Activated T-helper 2 cell treated with anti-CD3 and anti-CD28 coated beads, Interferon-gamma antibody, Interleukin-2, Interleukin-4, amounts not matched to agents 10 μg/mL and 5 μg/mL and 100 μg/mL, durations not matched to agents 14 hours and 24 hours and 36 hours (primary cell): ENCODE data around the gene EHD4. TPM values are rescaled to one million over a fixed set of nuclear protein-coding genes. Genes with fewer than 3 reads are reported as not detected.
A peak's percentile ranks its signal among the peaks of the same experiment; 100 is the strongest.

Experiments used
- DNase-seq: peaks from one replicate; pipeline ENCODE4 v3.0.0; 2021; ENCODE audit warnings: low spot score
- H3K27ac Mint-ChIP-seq: one replicate; pipeline ENCODE4 v1.8.0; 2021; ENCODE audit warnings: mixed read lengths
- H3K27me3 Mint-ChIP-seq: one replicate; pipeline ENCODE4 v1.8.0; 2021; ENCODE audit warnings: low read depth, mixed read lengths
- H3K36me3 Mint-ChIP-seq: one replicate; pipeline ENCODE4 v1.8.0; 2021; ENCODE audit warnings: low read depth, mixed read lengths
- H3K4me1 Mint-ChIP-seq: one replicate; pipeline ENCODE4 v1.8.0; 2021; ENCODE audit warnings: low read depth, mixed read lengths
- H3K4me3 Mint-ChIP-seq: one replicate; pipeline ENCODE4 v1.8.0; 2021; ENCODE audit warnings: low read depth, mild to moderate bottlenecking, moderate library complexity, mixed read lengths
- H3K9me3 Mint-ChIP-seq: one replicate; pipeline ENCODE4 v1.8.0; 2021; ENCODE audit warnings: mixed read lengths
- intact Hi-C: fragments of 100-400 bp; cut with micrococcal nuclease; formaldehyde crosslinking; loops from one replicate; pipeline ENCODE4 v1.15.1; 2023
- total RNA-seq: library from RNA; stranded (reverse); gene quantifications from 2 replicates; pipeline ENCODE4 v1.2.3, GENCODE V29; 2022

The EHD4 gene
- total RNA-seq, 1 donor from 2014 or later, result 22.3 TPM

DNA sequence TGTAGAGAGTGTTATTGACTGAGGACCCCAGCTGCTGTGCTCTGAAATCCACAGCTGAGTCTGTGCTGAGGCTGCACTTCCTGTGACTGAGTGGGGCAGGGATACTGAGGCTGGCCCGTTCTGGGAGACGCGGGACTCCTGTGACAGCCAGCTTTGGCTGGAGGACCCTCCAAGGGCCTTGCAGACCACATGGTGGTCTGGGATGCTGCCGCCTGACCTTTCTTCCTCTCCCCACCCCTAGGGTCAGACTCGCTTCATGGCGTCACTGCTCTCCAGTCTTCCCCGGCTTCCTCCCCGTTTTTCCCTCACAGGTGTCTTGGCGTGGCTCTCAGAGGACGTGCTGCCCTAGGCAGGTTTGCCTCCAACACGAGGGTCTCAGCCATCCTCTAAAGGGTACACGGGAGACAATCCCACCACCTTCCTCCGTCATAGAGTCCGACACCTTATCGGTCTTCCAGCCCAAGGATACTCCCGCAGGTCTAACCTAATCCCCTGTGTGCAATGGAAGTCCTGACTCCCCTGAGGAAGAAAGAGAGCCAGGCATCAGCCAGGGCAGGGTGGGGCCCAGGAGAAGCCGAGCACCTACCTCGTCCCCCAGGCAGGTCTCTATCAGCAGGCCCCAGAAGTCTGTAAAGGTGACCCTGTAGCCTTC lies 19.9 kb upstream of the EHD4 start:
- Mint-ChIP-seq H3K27me3 (no peaks in the 10 kb centered on the region), H3K27ac (no peak overlapping the region), H3K4me1 (no peaks in the 10 kb centered on the region), H3K9me3 (no peaks in the 10 kb centered on the region), H3K36me3 (no peaks in the 10 kb centered on the region), H3K4me3 (no peak overlapping the region)
- intact Hi-C loops, result no loop called here
- no peak for DNase-seq

GRCh38 chr15:41990691-41991090 lies 18.3 kb upstream of the EHD4 start:
- no peaks in the 10 kb centered on the region for H3K27me3 Mint-ChIP-seq
- no peaks in the 10 kb centered on the region for H3K36me3 Mint-ChIP-seq
- H3K4me3 Mint-ChIP-seq, result no peak overlapping the region
- intact Hi-C loops, result no loop called here
- no peaks in the 10 kb centered on the region for H3K4me1 Mint-ChIP-seq
- no peaks in the 10 kb centered on the region for H3K9me3 Mint-ChIP-seq
- no peak overlapping the region for H3K27ac Mint-ChIP-seq
- DNase-seq, result no peak

DNA sequence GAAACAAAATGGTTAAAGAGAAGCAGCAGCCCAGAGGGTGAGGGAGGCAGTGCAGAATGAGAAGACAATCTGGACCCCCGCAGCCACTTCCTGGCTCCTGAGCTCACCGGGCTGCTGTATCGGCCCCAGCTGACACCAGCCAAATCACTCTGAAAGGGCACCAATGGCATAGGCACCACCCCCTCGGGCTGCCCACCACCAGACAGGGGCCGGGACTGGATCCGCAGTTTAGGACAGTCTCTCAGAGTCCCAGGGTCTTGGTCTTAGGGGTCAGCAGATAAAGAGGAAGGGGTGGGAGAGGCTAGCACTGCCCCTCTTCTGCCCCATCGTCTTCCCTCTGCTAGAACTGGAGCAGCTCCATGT lies 17.9 kb upstream of the EHD4 start:
- no peak for DNase-seq
- intact Hi-C loops, result no loop called here
- Mint-ChIP-seq H3K27ac (no peak overlapping the region), H3K4me1 (no peaks in the 10 kb centered on the region), H3K4me3 (no peak overlapping the region), H3K36me3 (no peaks in the 10 kb centered on the region), H3K9me3 (no peaks in the 10 kb centered on the region), H3K27me3 (no peaks in the 10 kb centered on the region)

DNA sequence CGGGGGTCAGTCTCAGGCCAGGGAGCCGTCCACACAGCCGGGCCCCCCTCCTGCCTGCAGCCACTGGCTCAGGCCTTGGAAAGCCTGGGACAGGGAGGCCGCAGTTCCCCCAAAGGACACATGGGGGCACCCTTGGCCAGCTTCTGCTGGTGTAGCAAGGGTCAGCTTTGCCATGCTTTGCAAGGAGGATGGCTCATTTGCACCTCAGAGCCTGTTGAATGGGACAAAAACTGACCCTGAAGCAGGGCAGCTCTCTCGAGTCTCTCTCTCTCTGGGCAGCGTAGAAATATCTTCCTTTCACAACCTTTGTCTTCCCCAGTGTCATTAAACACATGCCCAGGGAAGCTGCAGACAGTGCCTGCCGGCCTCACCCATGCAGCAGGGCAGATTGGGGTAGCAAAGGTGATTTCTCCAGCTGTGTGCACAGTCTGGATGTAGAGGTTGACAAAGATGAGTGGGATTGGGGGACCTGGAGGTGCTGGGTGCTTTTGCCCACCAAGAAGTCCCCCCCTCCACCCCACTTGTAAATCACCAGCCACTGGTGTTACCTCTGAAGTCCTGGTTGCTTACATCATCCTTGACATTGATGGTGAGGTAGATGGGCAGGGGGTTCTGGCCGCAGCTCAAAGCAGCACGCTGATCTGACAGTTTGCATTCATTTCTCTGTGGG lies 17.4 kb upstream of the EHD4 start:
- intact Hi-C loops, result loop anchor here (1.0 kb wide), 3 partner anchors 70 to 145 kb away; no protein-coding TSS in a partner anchor
- no peaks in the 10 kb centered on the region for H3K36me3 Mint-ChIP-seq
- H3K27ac Mint-ChIP-seq, result no peak overlapping the region
- H3K9me3 Mint-ChIP-seq, result no peaks in the 10 kb centered on the region
- H3K27me3 Mint-ChIP-seq, result no peaks in the 10 kb centered on the region
- H3K4me3 Mint-ChIP-seq, result no peak overlapping the region
- DNase-seq, result peak; percentile 69
- H3K4me1 Mint-ChIP-seq, result no peaks in the 10 kb centered on the region

DNA sequence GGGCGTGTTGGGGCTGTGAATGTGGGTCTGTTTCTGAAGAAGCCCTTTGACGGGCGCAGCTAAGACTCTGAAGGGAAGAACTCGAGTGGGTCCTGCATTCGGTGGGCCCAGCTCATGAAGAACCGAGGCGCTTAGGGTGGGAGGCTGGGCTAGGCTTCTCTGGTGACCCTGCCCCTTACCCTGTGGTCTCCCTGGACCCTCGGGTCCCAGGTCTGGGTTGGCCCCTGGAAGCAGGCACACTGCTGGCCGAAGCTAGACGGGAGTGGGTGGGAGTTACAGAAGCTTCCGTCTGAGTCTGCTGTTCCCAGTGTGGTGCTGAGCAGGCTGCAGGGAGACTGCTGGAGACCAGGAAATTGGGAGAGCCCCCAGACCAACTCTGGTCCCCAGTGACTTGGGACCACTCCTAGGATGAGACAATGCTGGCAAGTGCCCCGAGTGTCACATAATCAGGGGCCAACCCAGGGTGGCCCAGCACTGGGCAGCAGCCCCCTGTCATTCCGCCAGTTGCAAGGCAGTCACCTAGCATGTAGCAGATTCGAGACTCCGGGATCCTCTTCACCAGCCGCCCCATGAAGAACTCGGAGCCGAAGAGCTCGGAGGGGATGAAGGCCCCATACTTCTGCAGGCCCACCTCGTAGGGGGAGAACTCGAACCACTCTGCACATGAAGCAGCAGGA lies 16.7 kb upstream of the EHD4 start:
- H3K27me3 Mint-ChIP-seq, result no peaks in the 10 kb centered on the region
- no peak overlapping the region for H3K27ac Mint-ChIP-seq
- DNase-seq, result no peak
- no peaks in the 10 kb centered on the region for H3K9me3 Mint-ChIP-seq
- intact Hi-C loops, result loop anchor here (1.0 kb wide), 3 partner anchors 70 to 145 kb away; no protein-coding TSS in a partner anchor
- H3K36me3 Mint-ChIP-seq, result no peaks in the 10 kb centered on the region
- H3K4me1 Mint-ChIP-seq, result no peaks in the 10 kb centered on the region
- no peak overlapping the region for H3K4me3 Mint-ChIP-seq

DNA sequence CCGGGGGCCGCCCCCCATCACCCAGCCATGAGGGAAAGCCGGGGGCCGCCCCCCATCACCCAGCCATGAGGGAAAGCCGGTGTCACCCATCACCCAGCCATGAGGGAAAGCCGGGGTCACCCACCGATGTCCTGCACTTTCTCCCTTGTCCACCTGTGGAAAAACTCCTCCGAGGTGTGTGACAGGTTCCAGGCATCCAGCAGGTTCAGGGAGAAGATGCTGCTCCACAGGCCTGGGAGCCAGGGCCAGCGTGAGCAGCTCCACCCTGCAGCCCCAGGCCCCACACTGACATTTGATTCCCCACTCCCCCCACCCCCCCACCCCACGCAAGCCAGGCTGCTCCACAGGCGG lies 15.5 kb upstream of the EHD4 start:
- no peaks in the 10 kb centered on the region for H3K4me1 Mint-ChIP-seq
- H3K27me3 Mint-ChIP-seq, result no peaks in the 10 kb centered on the region
- H3K9me3 Mint-ChIP-seq, result no peaks in the 10 kb centered on the region
- H3K36me3 Mint-ChIP-seq, result no peaks in the 10 kb centered on the region
- H3K27ac Mint-ChIP-seq, result no peak overlapping the region
- DNase-seq, result no peak
- intact Hi-C loops, result no loop called here
- no peak overlapping the region for H3K4me3 Mint-ChIP-seq

DNA sequence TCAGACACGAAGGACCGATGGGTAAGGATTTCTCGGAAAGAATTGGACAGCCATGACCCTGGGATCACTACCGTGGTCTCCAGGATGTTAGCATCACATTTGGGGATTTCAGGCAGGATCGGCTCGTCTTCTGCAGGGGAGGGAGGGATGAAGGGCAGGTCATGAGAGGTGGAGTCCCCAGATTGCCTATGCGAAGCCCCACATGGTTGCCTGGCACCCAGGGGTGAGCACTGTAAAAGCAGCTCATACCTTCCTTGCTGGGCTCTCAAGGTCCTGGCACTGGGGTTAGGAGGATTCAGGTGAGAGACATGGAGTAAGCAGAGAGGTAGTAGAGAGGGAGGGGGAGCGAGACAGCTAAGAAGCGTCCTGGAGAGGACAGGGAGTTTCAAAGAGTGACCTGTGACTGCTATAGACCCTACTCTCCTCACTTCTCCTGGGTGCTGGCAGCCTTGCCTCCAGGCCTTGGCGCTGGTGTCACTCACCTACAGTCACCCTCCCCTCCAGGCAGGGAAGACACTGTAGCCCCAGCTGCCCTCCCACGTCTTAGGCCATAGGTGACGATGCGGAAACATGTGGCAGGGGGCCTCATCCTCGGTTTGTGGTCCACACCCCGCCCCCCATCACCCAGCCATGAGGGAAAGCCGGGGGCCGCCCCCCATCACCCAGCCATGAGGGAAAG lies 15.0 kb upstream of the EHD4 start:
- DNase-seq, result no peak
- intact Hi-C loops, result no loop called here
- no peaks in the 10 kb centered on the region for H3K4me1 Mint-ChIP-seq
- no peaks in the 10 kb centered on the region for H3K36me3 Mint-ChIP-seq
- no peak overlapping the region for H3K4me3 Mint-ChIP-seq
- no peak overlapping the region for H3K27ac Mint-ChIP-seq
- no peaks in the 10 kb centered on the region for H3K9me3 Mint-ChIP-seq
- no peaks in the 10 kb centered on the region for H3K27me3 Mint-ChIP-seq

DNA sequence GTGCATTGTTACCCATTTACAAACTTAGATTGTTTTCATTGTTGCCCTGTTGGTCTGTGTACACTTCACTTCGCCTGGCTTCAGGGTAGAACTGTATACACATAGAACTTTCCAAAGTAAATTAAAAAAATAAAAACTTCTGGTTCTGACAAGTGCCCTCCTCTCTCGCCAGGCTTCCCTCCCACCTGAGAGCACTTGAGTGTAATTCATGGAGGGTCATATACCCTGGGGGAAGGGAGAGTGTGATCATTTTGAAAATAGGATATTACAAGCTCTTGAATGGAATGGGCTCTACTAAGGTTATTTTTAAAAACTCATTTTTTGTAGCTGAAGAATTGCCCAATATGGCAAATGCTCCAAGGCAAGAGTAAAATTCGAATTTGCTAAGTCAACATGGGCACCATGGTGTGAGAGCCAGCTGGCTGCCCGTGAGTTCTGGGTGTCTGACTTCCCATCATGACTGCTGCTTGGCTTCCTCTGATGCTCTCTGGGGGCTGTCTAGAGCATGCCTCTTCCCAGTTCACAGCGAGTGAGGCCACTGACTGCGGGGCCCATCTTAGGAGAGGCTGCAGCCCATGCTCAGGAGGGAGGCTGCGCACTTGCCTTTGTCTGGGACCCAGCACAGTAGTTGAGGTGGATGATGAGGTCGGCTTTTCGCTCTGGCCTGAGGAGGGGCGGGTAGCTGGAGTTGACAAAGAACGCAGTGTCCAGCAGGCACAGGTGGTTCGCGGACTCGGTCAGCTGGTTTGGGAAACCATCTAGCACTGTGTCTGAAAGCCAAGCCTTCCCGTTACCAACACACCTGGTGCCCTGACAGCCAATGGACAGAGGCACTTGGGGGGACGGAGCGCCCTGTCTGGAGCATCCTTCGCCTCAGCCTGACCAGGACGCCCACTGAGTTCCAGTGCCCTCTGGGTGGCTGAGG lies 13.1 kb upstream of the EHD4 start:
- DNase-seq, result no peak
- intact Hi-C loops, result no loop called here
- H3K4me3 Mint-ChIP-seq, result no peak overlapping the region
- no peaks in the 10 kb centered on the region for H3K9me3 Mint-ChIP-seq
- H3K4me1 Mint-ChIP-seq, result peaks cover 10% of the 10 kb centered on the region
- H3K36me3 Mint-ChIP-seq, result no peaks in the 10 kb centered on the region
- H3K27me3 Mint-ChIP-seq, result no peaks in the 10 kb centered on the region
- no peak overlapping the region for H3K27ac Mint-ChIP-seq

DNA sequence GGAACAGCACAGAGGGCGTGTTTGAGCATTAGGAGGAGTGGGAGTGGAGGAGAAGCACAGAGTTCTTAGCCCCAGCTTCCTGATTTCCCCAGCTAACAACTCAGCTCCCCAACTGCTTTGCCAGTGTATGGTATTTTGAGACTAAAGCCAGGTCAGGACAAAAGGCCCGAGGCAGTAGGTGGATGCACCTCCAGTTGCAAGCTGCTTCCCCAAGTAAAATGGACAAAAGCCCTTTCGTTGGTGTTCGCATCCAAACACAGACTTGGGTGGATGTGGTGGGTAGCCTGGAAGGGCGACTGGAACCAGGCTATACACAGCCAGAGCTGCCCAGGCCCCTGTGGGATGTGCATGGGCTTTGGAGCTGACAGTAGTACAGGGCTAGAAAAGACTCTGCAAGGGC lies 12.3 kb upstream of the EHD4 start:
- H3K4me1 Mint-ChIP-seq, result peaks cover 11% of the 10 kb centered on the region
- no peak overlapping the region for H3K27ac Mint-ChIP-seq
- no peak for DNase-seq
- H3K27me3 Mint-ChIP-seq, result peaks cover 4% of the 10 kb centered on the region
- no peak overlapping the region for H3K4me3 Mint-ChIP-seq
- no peaks in the 10 kb centered on the region for H3K9me3 Mint-ChIP-seq
- intact Hi-C loops, result no loop called here
- H3K36me3 Mint-ChIP-seq, result no peaks in the 10 kb centered on the region

GRCh38 chr15:41983621-41984571 lies 11.5 kb upstream of the EHD4 start:
- Mint-ChIP-seq H3K4me3 (no peak overlapping the region), H3K27me3 (peaks cover 4% of the 10 kb centered on the region), H3K36me3 (no peaks in the 10 kb centered on the region), H3K4me1 (peaks cover 13% of the 10 kb centered on the region), H3K9me3 (no peaks in the 10 kb centered on the region), H3K27ac (no peak overlapping the region)
- intact Hi-C loops, result no loop called here
- no peak for DNase-seq

DNA sequence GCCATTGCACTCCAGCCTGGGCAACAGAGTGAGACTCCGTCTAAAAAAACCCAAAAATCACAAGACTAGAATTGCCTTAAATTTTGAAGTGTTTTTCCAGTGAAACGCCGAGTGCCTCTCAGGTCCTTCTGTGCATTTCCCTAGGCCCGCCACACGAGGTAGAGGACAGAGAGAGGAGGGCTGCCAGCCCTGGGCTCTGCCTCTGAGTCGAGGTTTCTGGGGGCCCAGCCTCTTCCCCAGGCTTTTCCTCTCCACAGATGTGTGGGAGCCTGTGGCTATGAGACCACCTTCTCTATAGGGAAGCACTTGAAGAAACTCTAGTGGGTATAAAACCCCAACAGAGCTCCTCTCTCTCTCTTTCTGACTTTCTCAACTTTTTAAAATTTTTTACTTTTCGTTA lies 10.9 kb upstream of the EHD4 start:
- no peak overlapping the region for H3K27ac Mint-ChIP-seq
- no peak overlapping the region for H3K4me3 Mint-ChIP-seq
- intact Hi-C loops, result no loop called here
- no peaks in the 10 kb centered on the region for H3K36me3 Mint-ChIP-seq
- H3K9me3 Mint-ChIP-seq, result no peaks in the 10 kb centered on the region
- no peak for DNase-seq
- H3K4me1 Mint-ChIP-seq, result peaks cover 14% of the 10 kb centered on the region
- H3K27me3 Mint-ChIP-seq, result peaks cover 4% of the 10 kb centered on the region
